T-cell (primary cell): ENCODE data around the gene RPS6KA2. TPM values are rescaled to one million over a fixed set of nuclear protein-coding genes. Genes with fewer than 3 reads are reported as not detected.
"Not testable (repeated sequence)": the region's sequence is repeated elsewhere in the genome, so short reads cannot be mapped to it uniquely, and the experiment has no call there.

Experiments
- ATAC-seq, 4 experiments: fragments of 200-7000 bp in 3 of 4; fragments of 150-1000 bp in 1 of 4; cut with Tn5 transposase; replicated peaks in 1 of 4; 1 replicate in 3 of 4; 2 replicates in 1 of 4; pipeline ENCODE4 v1.10.0; 2021; ENCODE audit warnings: moderate library complexity in 3 of 4, mild to moderate bottlenecking in 2 of 4, moderate number of reproducible peaks in 1 of 4
- CTCF ChIA-PET, 2 donors: fragments of 300-600 bp; sonication (Branson Sonifier 250); formaldehyde crosslinking; loops; one replicate each; lab custom pipeline; 2022; ENCODE audit warnings: antibody characterized with exemption in 2 of 2; lab: Charles Lee
- POLR2A ChIA-PET, 2 donors: fragments of 300-600 bp; sonication (Branson Sonifier 250); formaldehyde crosslinking; loops; one replicate each; lab custom pipeline; 2022; ENCODE audit warnings: antibody characterized with exemption in 2 of 2; lab: Charles Lee
- DNase-seq, 35 experiments: peaks; one replicate each; pipeline versions ENCODE4 v3.0.0 to v3.0.0-alpha.2; 2013 to 2023
- H3K27ac ChIP-seq: one replicate; pipeline ENCODE4 v1.5.1; 2013; ENCODE audit warnings: low read length
- H3K27me3 ChIP-seq, 2 experiments: replicated peaks in 1 of 2; 1 replicate in 1 of 2; 2 replicates in 1 of 2; pipeline versions ENCODE4 v1.6.1 to v1.7.0; 2013; ENCODE audit warnings: low read length in 1 of 2, mixed read lengths in 1 of 2; ENCODE audit not compliant: control insufficient read depth in 2 of 2, insufficient read depth in 2 of 2; ENCODE audit errors: extremely low read depth in 1 of 2
- H3K36me3 ChIP-seq, 2 donors: 1 replicate in 1 of 2; 2 replicates in 1 of 2; pipeline versions ENCODE4 v1.6.1 to v1.7.0; 2013; ENCODE audit warnings: low read length in 1 of 2; ENCODE audit not compliant: control insufficient read depth in 2 of 2, insufficient read depth in 1 of 2; ENCODE audit errors: extremely low read depth in 1 of 2
- H3K4me1 ChIP-seq, 2 experiments: 1 replicate in 1 of 2; 2 replicates in 1 of 2; pipeline versions ENCODE4 v1.6.1 to v1.7.0; 2013; ENCODE audit warnings: low read length in 2 of 2, mixed read lengths in 1 of 2; ENCODE audit not compliant: insufficient read depth in 2 of 2, control insufficient read depth in 1 of 2; ENCODE audit errors: extremely low read depth in 1 of 2
- H3K4me3 ChIP-seq, 2 donors: 1 replicate in 1 of 2; 2 replicates in 1 of 2; pipeline versions ENCODE4 v1.5.1 to v1.7.0; 2013; ENCODE audit warnings: mild to moderate bottlenecking in 2 of 2, low read length in 1 of 2, moderate library complexity in 1 of 2; ENCODE audit not compliant: control insufficient read depth in 1 of 2; ENCODE audit errors: extremely low read depth in 1 of 2
- H3K9me3 ChIP-seq: 2 replicates; pipeline ENCODE4 v1.7.0; 2013
- H3K27ac Mint-ChIP-seq, 2 donors: one replicate each; pipeline ENCODE4 v1.8.0; 2020 to 2021; ENCODE audit warnings: mild to moderate bottlenecking in 2 of 2, mixed read lengths in 2 of 2
- H3K27me3 Mint-ChIP-seq, 2 donors: one replicate each; pipeline ENCODE4 v1.8.0; 2021 to 2022; ENCODE audit warnings: mixed read lengths in 2 of 2
- H3K36me3 Mint-ChIP-seq: one replicate; pipeline ENCODE4 v1.8.0; 2021; ENCODE audit warnings: mixed read lengths
- H3K4me1 Mint-ChIP-seq, 3 donors: one replicate each; pipeline ENCODE4 v1.8.0; 2020 to 2022; ENCODE audit warnings: mixed read lengths in 3 of 3, mild to moderate bottlenecking in 1 of 3
- H3K4me3 Mint-ChIP-seq, 3 donors: one replicate each; pipeline ENCODE4 v1.8.0; 2020 to 2022; ENCODE audit warnings: mild to moderate bottlenecking in 3 of 3, mixed read lengths in 3 of 3, moderate library complexity in 3 of 3
- H3K9me3 Mint-ChIP-seq, 3 donors: one replicate each; pipeline ENCODE4 v1.8.0; 2020 to 2022; ENCODE audit warnings: mixed read lengths in 3 of 3
- WGBS: methylation state at CpG from one replicate; pipeline ENCODE4 v1.1.5; 2013; ENCODE audit warnings: missing lambda C conversion rate; ENCODE audit not compliant: insufficient coverage; 5-methylcytosine and 5-hydroxymethylcytosine counted together
- total RNA-seq, 35 experiments: library from RNA in 6 of 35; stranded (reverse) in 6 of 35; fragments of 120-200 nt in 1 of 35; gene quantifications; one replicate each; pipeline versions ENCODE4 v1.2.1 to v1.2.4 and lab custom pipeline; 2013 to 2026

Gene RPS6KA2
- total RNA-seq, 5 donors from 2014 or later (not counting 1 experiment from before 2014, with no cell fraction given), result 4.1 to 21.5 (median 12.4) TPM

DNA sequence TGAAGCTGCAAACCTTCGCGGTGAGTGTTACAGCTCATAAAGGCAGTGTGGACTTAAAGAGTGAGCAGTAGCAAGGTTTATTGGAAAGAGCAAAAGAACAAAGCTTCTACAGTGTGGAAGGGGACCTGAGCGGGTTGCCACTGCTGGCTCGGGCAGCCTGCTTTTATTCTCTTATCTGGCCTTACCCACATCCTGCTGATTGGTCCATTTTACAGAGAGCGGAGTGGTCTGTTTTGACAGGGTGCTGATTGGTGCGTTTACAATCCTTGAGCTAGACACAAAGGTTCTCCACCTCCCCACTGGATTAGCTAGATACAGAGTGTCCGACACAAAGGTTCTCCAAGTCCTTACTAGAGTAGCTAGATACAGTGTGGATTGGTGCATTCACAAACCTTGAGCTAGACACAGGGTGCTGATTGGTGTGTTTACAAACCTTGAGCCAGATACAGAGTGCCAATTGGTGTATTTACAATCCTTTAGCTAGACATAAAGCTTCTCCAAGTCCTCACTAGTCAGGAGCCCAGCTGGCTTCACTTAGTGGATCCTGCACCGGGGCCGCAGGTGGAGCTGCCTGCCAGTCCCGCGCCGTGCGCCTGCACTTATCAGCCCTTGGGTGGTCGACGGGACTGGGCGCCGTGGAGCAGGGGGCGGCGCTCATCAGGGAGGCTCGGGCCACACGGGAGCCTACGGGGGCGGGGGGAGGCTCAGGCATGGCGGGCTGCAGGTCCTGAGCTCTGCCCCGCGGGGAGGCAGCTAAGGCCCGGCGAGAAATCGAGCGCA lies 234.1 kb downstream of the RPS6KA2 start:
- POLR2A ChIA-PET, H3K4me3 ChIP-seq, H3K4me3 Mint-ChIP-seq, ATAC-seq, H3K27ac Mint-ChIP-seq, H3K4me1 Mint-ChIP-seq, DNase-seq, H3K9me3 Mint-ChIP-seq, H3K9me3 ChIP-seq, H3K36me3 ChIP-seq, H3K36me3 Mint-ChIP-seq, H3K27ac ChIP-seq, H3K4me1 ChIP-seq: not testable (repeated sequence)
- H3K27me3 ChIP-seq, result peaks cover 0 to 24% of the 10 kb centered on the region in 2 experiments
- CTCF ChIA-PET, result interaction anchor here in 1 of 2 donors (0.6 to 1.1 kb wide), 2 partner anchors 21 to 234 kb away, joined by 3 to 4 read pairs; no protein-coding TSS in a partner anchor
- peaks cover 14 to 27% of the 10 kb centered on the region in 2 donors for H3K27me3 Mint-ChIP-seq
- 76% methylated on average over 16 of the region's 30 CpGs for WGBS

DNA sequence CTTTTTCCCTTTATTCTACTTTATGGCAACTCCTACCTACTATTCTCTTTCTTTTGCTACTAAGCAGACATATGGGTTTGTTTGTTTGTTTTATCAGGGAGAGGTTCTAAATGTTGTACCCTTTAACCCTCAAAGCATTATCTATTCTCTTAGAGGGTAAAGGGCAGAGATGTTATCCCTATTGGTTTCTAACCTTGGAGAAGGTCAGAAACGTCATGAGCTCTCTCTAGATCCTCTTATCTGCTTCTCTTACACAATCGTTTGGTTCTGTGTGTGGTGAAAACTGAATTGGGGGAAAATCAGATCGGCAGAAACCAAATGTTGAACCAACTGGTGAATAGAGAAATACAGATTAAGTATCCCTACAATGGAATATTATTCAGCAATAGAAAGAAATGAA lies 237.9 kb downstream of the RPS6KA2 start:
- Histone ChIP-seq H3K4me1 (peaks cover 0 to 2% of the 10 kb centered on the region in 2 experiments), H3K9me3 (no peaks in the 10 kb centered on the region), H3K4me3 (no peak overlapping the region), H3K27ac (no peak overlapping the region), H3K27me3 (peaks cover 0 to 2% of the 10 kb centered on the region in 2 experiments), H3K36me3 (no peaks in the 10 kb centered on the region)
- H3K27ac Mint-ChIP-seq, result no peak overlapping the region
- ChIA-PET POLR2A (no interaction called here), CTCF (interaction anchor here in 1 of 2 donors (1.3 kb wide), 1 partner anchor 11 kb away, joined by 3 read pairs; no protein-coding TSS in a partner anchor)
- H3K9me3 Mint-ChIP-seq, result no peaks in the 10 kb centered on the region
- H3K4me1 Mint-ChIP-seq, result peaks cover 0 to 2% (median 2%) of the 10 kb centered on the region in 3 donors
- no CpG with 5 or more reads among the region's 3 CpGs for WGBS
- DNase-seq (no peak), ATAC-seq (no peak)
- H3K27me3 Mint-ChIP-seq, result peaks cover 7 to 10% of the 10 kb centered on the region in 2 donors
- H3K36me3 Mint-ChIP-seq, result no peaks in the 10 kb centered on the region
- no peak overlapping the region for H3K4me3 Mint-ChIP-seq

DNA sequence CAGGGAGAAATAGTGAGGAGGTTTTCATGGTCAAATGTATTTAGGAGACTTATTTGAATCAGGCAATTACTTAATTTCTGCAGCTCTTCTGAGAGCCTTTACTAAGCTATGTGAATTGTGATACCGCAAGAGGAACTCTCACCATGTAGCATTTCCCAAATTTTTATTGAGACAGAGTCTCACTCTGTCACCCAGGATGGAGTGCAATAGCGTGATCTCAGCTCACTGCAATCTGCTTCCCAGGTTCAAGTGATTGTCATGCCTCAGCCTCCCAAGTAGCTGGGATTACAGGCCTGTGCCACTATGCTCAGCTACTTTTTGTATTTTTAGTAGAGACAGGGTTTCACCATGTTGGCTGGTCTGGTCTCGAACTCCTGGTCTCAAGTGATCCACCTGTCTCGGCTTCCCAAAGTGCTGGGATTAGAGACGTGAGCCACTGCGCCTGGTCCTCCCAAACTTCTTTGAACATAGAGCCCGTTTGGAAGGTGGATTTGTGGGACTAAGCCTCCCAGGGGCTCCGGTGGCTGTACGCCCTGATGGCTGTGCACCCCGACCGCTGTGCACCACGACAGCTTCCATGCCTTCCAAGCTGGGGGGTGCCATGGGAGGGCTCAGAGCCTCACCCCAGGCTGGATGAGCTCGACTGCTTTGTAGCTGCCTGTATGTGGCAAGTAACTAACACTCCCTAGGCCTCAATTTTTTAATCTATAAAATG lies 238.6 kb downstream of the RPS6KA2 start:
- no peak overlapping the region for H3K27ac ChIP-seq
- DNase-seq (no peak), ATAC-seq (no peak)
- no peak overlapping the region for H3K4me3 Mint-ChIP-seq
- ChIA-PET CTCF (interaction anchor here in 1 of 2 donors (1.1 kb wide), 1 partner anchor 18 kb away, joined by 3 read pairs; no protein-coding TSS in a partner anchor), POLR2A (no interaction called here)
- H3K9me3 ChIP-seq, result no peaks in the 10 kb centered on the region
- H3K27me3 ChIP-seq, result no peaks in the 10 kb centered on the region
- H3K4me1 Mint-ChIP-seq, result peaks cover 0 to 7% (median 6%) of the 10 kb centered on the region in 3 donors
- no peaks in the 10 kb centered on the region for H3K36me3 Mint-ChIP-seq
- H3K36me3 ChIP-seq, result no peaks in the 10 kb centered on the region
- WGBS, result 93% methylated on average over 11 of the region's 13 CpGs
- H3K27ac Mint-ChIP-seq, result no peak overlapping the region
- peaks cover 6 to 8% of the 10 kb centered on the region in 2 donors for H3K27me3 Mint-ChIP-seq
- H3K4me1 ChIP-seq, result peaks cover 3 to 9% of the 10 kb centered on the region in 2 experiments
- H3K4me3 ChIP-seq, result no peak overlapping the region
- no peaks in the 10 kb centered on the region for H3K9me3 Mint-ChIP-seq

DNA sequence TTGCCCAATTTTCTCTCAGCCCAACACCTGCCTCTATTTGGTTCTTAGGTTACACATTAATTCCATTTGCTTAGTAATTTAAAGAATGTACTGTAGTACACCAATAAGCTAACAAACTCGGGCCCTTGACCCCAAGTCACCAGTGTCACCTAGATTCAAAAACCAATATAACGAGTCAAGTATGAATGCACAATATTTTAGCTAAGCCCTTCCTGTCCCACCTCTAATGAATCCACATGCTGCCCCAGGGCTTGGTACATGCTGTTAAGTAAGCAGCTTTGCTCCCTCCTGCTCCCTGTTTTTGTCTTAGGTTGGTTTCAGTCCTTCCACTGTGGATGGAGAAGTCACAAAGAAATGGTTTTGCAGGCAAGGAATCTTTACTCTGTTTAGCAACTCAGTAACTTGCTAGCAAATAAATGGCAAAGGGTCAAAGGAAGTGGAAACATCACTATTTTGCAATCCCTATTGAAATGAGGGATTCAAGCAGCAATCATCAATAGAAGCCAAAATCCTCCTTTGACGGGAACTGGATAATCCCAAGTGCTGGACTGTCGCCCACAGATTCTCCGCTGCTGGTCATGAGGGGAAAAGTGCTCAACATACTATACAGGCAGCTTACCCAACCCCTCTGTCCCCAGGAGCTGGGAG lies 239.3 kb downstream of the RPS6KA2 start:
- DNase-seq (no peak), ATAC-seq (no peak)
- H3K36me3 Mint-ChIP-seq, result no peaks in the 10 kb centered on the region
- no peak overlapping the region for H3K4me3 ChIP-seq
- H3K9me3 Mint-ChIP-seq, result no peaks in the 10 kb centered on the region
- no peaks in the 10 kb centered on the region for H3K9me3 ChIP-seq
- H3K27me3 ChIP-seq, result no peaks in the 10 kb centered on the region
- H3K4me3 Mint-ChIP-seq, result no peak overlapping the region
- H3K4me1 ChIP-seq, result peaks cover 3 to 9% of the 10 kb centered on the region in 2 experiments
- ChIA-PET CTCF (interaction anchor here in 1 of 2 donors (1.1 kb wide), 1 partner anchor 19 kb away, joined by 3 read pairs; no protein-coding TSS in a partner anchor), POLR2A (no interaction called here)
- H3K27ac Mint-ChIP-seq, result no peak overlapping the region
- H3K36me3 ChIP-seq, result no peaks in the 10 kb centered on the region
- WGBS, result no CpG with 5 or more reads among the region's 5 CpGs
- H3K27me3 Mint-ChIP-seq, result peaks cover 4 to 6% of the 10 kb centered on the region in 2 donors
- H3K4me1 Mint-ChIP-seq, result peaks cover 0 to 7% (median 6%) of the 10 kb centered on the region in 3 donors
- no peak overlapping the region for H3K27ac ChIP-seq

- H3K36me3 Mint-ChIP-seq, H3K27ac Mint-ChIP-seq, H3K27me3 Mint-ChIP-seq, H3K9me3 Mint-ChIP-seq, H3K9me3 ChIP-seq, H3K4me3 ChIP-seq, H3K4me1 Mint-ChIP-seq, DNase-seq, H3K27ac ChIP-seq, H3K36me3 ChIP-seq, H3K27me3 ChIP-seq, H3K4me3 Mint-ChIP-seq, ATAC-seq: not testable (repeated sequence)
- WGBS, result 80% methylated on average over 1 of the region's 9 CpGs
- ChIA-PET CTCF (interaction anchor here in 1 of 2 donors (1.0 to 1.1 kb wide), 2 partner anchors 20 to 51 kb away, joined by 3 read pairs; no protein-coding TSS in a partner anchor), POLR2A (interaction anchor here in 1 of 2 donors (0.6 kb wide), 1 partner anchor 24 kb away, joined by 7 read pairs; no protein-coding TSS in a partner anchor)
- peaks cover 3 to 12% of the 10 kb centered on the region in 2 experiments for H3K4me1 ChIP-seq
Measured at GRCh38 chr6:166387098-166387497, 240.0 kb downstream of the RPS6KA2 start.

- Mint-ChIP-seq H3K4me1 (peaks cover 9 to 14% (median 13%) of the 10 kb centered on the region in 3 donors), H3K9me3 (no peaks in the 10 kb centered on the region), H3K27me3 (peaks cover 0 to 2% of the 10 kb centered on the region in 2 donors), H3K36me3 (no peaks in the 10 kb centered on the region), H3K4me3 (no peak overlapping the region), H3K27ac (no peak overlapping the region)
- DNase-seq, result no peak
- H3K4me3 ChIP-seq, result no peak overlapping the region
- no peaks in the 10 kb centered on the region for H3K9me3 ChIP-seq
- H3K27ac ChIP-seq, result no peak overlapping the region
- peaks cover 9 to 14% of the 10 kb centered on the region in 2 experiments for H3K4me1 ChIP-seq
- H3K27me3 ChIP-seq, result no peaks in the 10 kb centered on the region
- POLR2A ChIA-PET, result no interaction called here
- ATAC-seq, result no peak
- no peaks in the 10 kb centered on the region for H3K36me3 ChIP-seq
- CTCF ChIA-PET, result interaction anchor here (1.0 to 1.1 kb wide), 2 partner anchors 13 to 50 kb away, joined by 3 to 4 read pairs; no protein-coding TSS in a partner anchor
- WGBS, result over 99% methylated on average over 9 of the region's 9 CpGs
Measured at GRCh38 chr6:166386111-166386510, 240.9 kb downstream of the RPS6KA2 start.
